Panc1 (cell line): ENCODE data around the gene UGT2A2. TPM values are rescaled to one million over a fixed set of nuclear protein-coding genes. Genes with fewer than 3 reads are reported as not detected.
A peak's percentile ranks its signal among the peaks of the same experiment; 100 is the strongest.

ENCODE experiments used
- ATAC-seq: fragments of 200-7000 bp; cut with Tn5 transposase; 2 replicates; pipeline ENCODE4 v1.9.1; 2020; ENCODE audit warnings: mild to moderate bottlenecking, moderate library complexity
- BruUV-seq: library from RNA; stranded (reverse); fragments of 400-500 nt; replicated peaks from 2 replicates; lab custom pipeline; 2021; lab: Mats Ljungman, UMichigan
- CTCF ChIA-PET: fragments of 300-600 bp; sonication (Branson Sonifier 250); formaldehyde crosslinking; loops from one replicate; lab custom pipeline; 2022; ENCODE audit warnings: antibody characterized with exemption; lab: Charles Lee
- POLR2A ChIA-PET: fragments of 300-600 bp; sonication (Branson Sonifier 250); formaldehyde crosslinking; loops from one replicate; lab custom pipeline; 2022; ENCODE audit warnings: antibody characterized with exemption; lab: Charles Lee
- DNase-seq: peaks from one replicate; pipeline ENCODE4 v3.0.0-alpha.2; 2010; ENCODE audit warnings: low read depth, low spot score
- H3K27ac ChIP-seq: 2 replicates; pipeline ENCODE4 v1.5.1; 2011; ENCODE audit warnings: mild to moderate bottlenecking, low read length, inconsistent platforms
- H3K27me3 ChIP-seq: fragments of 200-500 bp; sonication (Bioruptor generic); 2 replicates; pipeline ENCODE4 v1.6.0; 2014; ENCODE audit warnings: low read length, inconsistent platforms; ENCODE audit not compliant: control insufficient read depth, insufficient read depth
- H3K36me3 ChIP-seq: fragments of 200-500 bp; sonication (Bioruptor generic); 2 replicates; pipeline ENCODE4 v1.5.1; 2014; ENCODE audit warnings: inconsistent platforms, mild to moderate bottlenecking, low read length, moderate library complexity; ENCODE audit not compliant: control insufficient read depth, insufficient read depth
- H3K4me1 ChIP-seq: 2 replicates; pipeline ENCODE4 v1.5.1; 2011; ENCODE audit warnings: inconsistent platforms, mild to moderate bottlenecking, low read length, moderate library complexity; ENCODE audit not compliant: control insufficient read depth, insufficient read depth
- H3K4me3 ChIP-seq, 2 experiments: 2 replicates each; pipeline ENCODE4 v1.5.1; 2011 to 2012; ENCODE audit warnings: low read depth in 2 of 2, low read length in 2 of 2, mild to moderate bottlenecking in 2 of 2, inconsistent platforms in 1 of 2, moderate library complexity in 1 of 2
- H3K9me3 ChIP-seq: fragments of 200-500 bp; sonication (Bioruptor generic); 2 replicates; pipeline ENCODE4 v1.5.1; 2014; ENCODE audit warnings: low read depth, mild to moderate bottlenecking, inconsistent platforms, low read length, moderate library complexity; ENCODE audit not compliant: control insufficient read depth, insufficient read depth
- POLR2AphosphoS5 ChIP-seq: IDR thresholded peaks from 2 replicates; pipeline ENCODE4 v1.6.1; 2012; ENCODE audit warnings: mild to moderate bottlenecking, low read depth, low read length, moderate library complexity
- REST ChIP-seq, 2 experiments: IDR thresholded peaks; 2 replicates each; pipeline ENCODE4 v1.6.1; 2011 to 2012; ENCODE audit warnings: low read depth in 2 of 2, control low read depth in 1 of 2, low read length in 1 of 2, mild to moderate bottlenecking in 1 of 2, moderate library complexity in 1 of 2; ENCODE audit not compliant: insufficient read depth in 1 of 2
- SIN3A ChIP-seq: IDR thresholded peaks from 2 replicates; pipeline ENCODE4 v1.6.1; 2012; ENCODE audit warnings: low read depth, mild to moderate bottlenecking, low read length, moderate library complexity, borderline replicate concordance; ENCODE audit not compliant: insufficient read depth
- TCF7L2 ChIP-seq: IDR thresholded peaks from 2 replicates; pipeline ENCODE4 v1.6.1; 2011; ENCODE audit warnings: mild to moderate bottlenecking, low read depth, low read length, inconsistent platforms
- in situ Hi-C: cut with HindIII; loops from 2 replicates; pipeline ENCODE4 v1.10.0; 2016; ENCODE audit warnings: low sequenced_read_pairs, low pct_unique_long_range_greater_than_20kb
- intact Hi-C: fragments of 100-400 bp; cut with micrococcal nuclease; formaldehyde crosslinking; loops from one replicate; pipeline ENCODE4 v1.10.0; 2022; ENCODE audit not compliant: unreplicated experiment
- total RNA-seq: library from RNA; stranded (reverse); gene quantifications from one replicate; pipeline ENCODE4 v1.2.1, GENCODE V29; 2021; ENCODE audit not compliant: unreplicated experiment
- TF ChIP-seq, protein P1 (sequence below): fragments of 450-650 bp; IDR thresholded peaks from 2 replicates; pipeline ENCODE4 v1.5.1; 2017; ENCODE audit warnings: mild to moderate bottlenecking

The UGT2A2 gene
- total RNA-seq, 1 experiment from 2014 or later = not detected

- H3K9me3 ChIP-seq = no peaks in the 10 kb centered on the region
- no peaks in the 10 kb centered on the region for H3K4me1 ChIP-seq
- no peak for TF ChIP-seq REST (IDR thresholded peaks at IDR 0.05; ENCODE audit: insufficient read depth in 1 of 2, low read depth in 2 of 2, low read length in 1 of 2)
- no peak for TF ChIP-seq TCF7L2
- TF ChIP-seq, protein P1, sequence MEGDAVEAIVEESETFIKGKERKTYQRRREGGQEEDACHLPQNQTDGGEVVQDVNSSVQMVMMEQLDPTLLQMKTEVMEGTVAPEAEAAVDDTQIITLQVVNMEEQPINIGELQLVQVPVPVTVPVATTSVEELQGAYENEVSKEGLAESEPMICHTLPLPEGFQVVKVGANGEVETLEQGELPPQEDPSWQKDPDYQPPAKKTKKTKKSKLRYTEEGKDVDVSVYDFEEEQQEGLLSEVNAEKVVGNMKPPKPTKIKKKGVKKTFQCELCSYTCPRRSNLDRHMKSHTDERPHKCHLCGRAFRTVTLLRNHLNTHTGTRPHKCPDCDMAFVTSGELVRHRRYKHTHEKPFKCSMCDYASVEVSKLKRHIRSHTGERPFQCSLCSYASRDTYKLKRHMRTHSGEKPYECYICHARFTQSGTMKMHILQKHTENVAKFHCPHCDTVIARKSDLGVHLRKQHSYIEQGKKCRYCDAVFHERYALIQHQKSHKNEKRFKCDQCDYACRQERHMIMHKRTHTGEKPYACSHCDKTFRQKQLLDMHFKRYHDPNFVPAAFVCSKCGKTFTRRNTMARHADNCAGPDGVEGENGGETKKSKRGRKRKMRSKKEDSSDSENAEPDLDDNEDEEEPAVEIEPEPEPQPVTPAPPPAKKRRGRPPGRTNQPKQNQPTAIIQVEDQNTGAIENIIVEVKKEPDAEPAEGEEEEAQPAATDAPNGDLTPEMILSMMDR = no peak
- no peak for TF ChIP-seq POLR2AphosphoS5
- no peak for TF ChIP-seq SIN3A
- no peaks in the 10 kb centered on the region for H3K27me3 ChIP-seq
- no peak overlapping the region for H3K4me3 ChIP-seq
- intact Hi-C loops (no loop called here), in situ Hi-C loops (no loop called here)
- H3K27ac ChIP-seq = no peak overlapping the region
- H3K36me3 ChIP-seq = no peaks in the 10 kb centered on the region
- ATAC-seq (no peak), DNase-seq (no peak)
- POLR2A ChIA-PET = no interaction called here
- no TSS peak for BruUV-seq
- CTCF ChIA-PET = no interaction called here
Measured at GRCh38 chr4:69640289-69640688, 847 bp upstream of the UGT2A2 start.

GRCh38 chr4:69617083-69617694 lies 22.3 kb downstream of the UGT2A2 start:
- Histone ChIP-seq H3K9me3 (no peaks in the 10 kb centered on the region), H3K4me1 (no peaks in the 10 kb centered on the region), H3K27me3 (no peaks in the 10 kb centered on the region), H3K4me3 (no peak overlapping the region), H3K27ac (no peak overlapping the region), H3K36me3 (no peaks in the 10 kb centered on the region)
- intact Hi-C loops = loop anchor here (2.0 kb wide), 1 partner anchor 300 kb away; no protein-coding TSS in a partner anchor
- DNase-seq = no peak
- no peak for TF ChIP-seq SIN3A
- TF ChIP-seq, protein P1 = peak; percentile 36; the same call in 1 of the 2 replicates
- TF ChIP-seq REST (IDR thresholded peaks at IDR 0.05; ENCODE audit: insufficient read depth in 1 of 2, low read depth in 2 of 2, low read length in 1 of 2) = no peak
- ChIA-PET POLR2A (no interaction called here), CTCF (no interaction called here)
- ATAC-seq = no peak
- BruUV-seq = no TSS peak
- in situ Hi-C loops = no loop called here
